Astrocyte (in vitro differentiated cells and primary cell): Measurements from ENCODE around the gene MROH2A. TPM values are rescaled to one million over a fixed set of nuclear protein-coding genes. Genes with fewer than 3 reads are reported as not detected.

ENCODE experiments used
- DNase-seq: peaks from one replicate; pipeline ENCODE4 v3.0.0-alpha.2; 2010; ENCODE audit warnings: low read depth
- FAIRE-seq: peaks from 2 replicates; lab custom pipeline; 2011; peaks lifted over from hg19 to GRCh38; lab: Jason Lieb, UNC
- H2AFZ ChIP-seq: 2 replicates; pipeline ENCODE4 v1.6.0; 2012; ENCODE audit warnings: low read depth, low read length, inconsistent platforms
- H3K27ac ChIP-seq: 2 replicates; pipeline ENCODE4 v1.5.1; 2011; ENCODE audit warnings: low read depth, low read length, inconsistent platforms
- H3K27me3 ChIP-seq: 2 replicates; pipeline ENCODE4 v1.6.0; 2011; ENCODE audit warnings: low read length, inconsistent platforms; ENCODE audit not compliant: insufficient read depth
- H3K36me3 ChIP-seq: 2 replicates; pipeline ENCODE4 v1.5.1; 2011; ENCODE audit warnings: low read length, inconsistent platforms; ENCODE audit not compliant: insufficient read depth
- H3K4me1 ChIP-seq: 2 replicates; pipeline ENCODE4 v1.5.1; 2011; ENCODE audit warnings: low read length, inconsistent platforms; ENCODE audit not compliant: insufficient read depth
- H3K4me2 ChIP-seq: 2 replicates; pipeline ENCODE4 v1.6.0; 2012; ENCODE audit warnings: low read length, inconsistent platforms
- H3K4me3 ChIP-seq: 2 replicates; pipeline ENCODE4 v1.5.1; 2011; ENCODE audit warnings: low read depth, mild to moderate bottlenecking, low read length, inconsistent platforms; ENCODE audit not compliant: insufficient read depth
- H3K79me2 ChIP-seq: 2 replicates; pipeline ENCODE4 v1.6.0; 2012; ENCODE audit warnings: mild to moderate bottlenecking, low read length, inconsistent platforms; ENCODE audit not compliant: insufficient read depth
- H3K9ac ChIP-seq: 2 replicates; pipeline ENCODE4 v1.6.0; 2012; ENCODE audit warnings: mild to moderate bottlenecking, low read length, inconsistent platforms
- H3K9me3 ChIP-seq: 2 replicates; pipeline ENCODE4 v1.5.1; 2012; ENCODE audit warnings: low read depth, mild to moderate bottlenecking, low read length, inconsistent platforms; ENCODE audit not compliant: insufficient read depth
- H4K20me1 ChIP-seq: 2 replicates; pipeline ENCODE4 v1.6.0; 2012; ENCODE audit warnings: low read length, inconsistent platforms; ENCODE audit not compliant: insufficient read depth
- H3K27ac Mint-ChIP-seq: one replicate; pipeline ENCODE4 v1.8.0; 2021; ENCODE audit warnings: mild to moderate bottlenecking, mixed read lengths; ENCODE audit not compliant: unreplicated experiment
- H3K27me3 Mint-ChIP-seq: one replicate; pipeline ENCODE4 v1.8.0; 2021; ENCODE audit warnings: low read depth, mixed read lengths; ENCODE audit not compliant: unreplicated experiment
- H3K36me3 Mint-ChIP-seq: one replicate; pipeline ENCODE4 v1.8.0; 2021; ENCODE audit warnings: low read depth, mixed read lengths; ENCODE audit not compliant: unreplicated experiment
- H3K4me1 Mint-ChIP-seq: one replicate; pipeline ENCODE4 v1.8.0; 2021; ENCODE audit warnings: low read depth, mixed read lengths; ENCODE audit not compliant: unreplicated experiment
- H3K4me3 Mint-ChIP-seq: one replicate; pipeline ENCODE4 v1.8.0; 2021; ENCODE audit warnings: mild to moderate bottlenecking, moderate library complexity, mixed read lengths; ENCODE audit not compliant: unreplicated experiment
- H3K9me3 Mint-ChIP-seq: one replicate; pipeline ENCODE4 v1.8.0; 2021; ENCODE audit warnings: mild to moderate bottlenecking, mixed read lengths; ENCODE audit not compliant: unreplicated experiment
- CTCF ChIP-seq: IDR thresholded peaks from 2 replicates; pipeline ENCODE4 v1.5.1; 2011; ENCODE audit warnings: low read depth, mild to moderate bottlenecking, inconsistent platforms, low read length, moderate library complexity; ENCODE audit not compliant: insufficient read depth
- EZH2 ChIP-seq: IDR thresholded peaks from 2 replicates; pipeline ENCODE4 v1.6.1; 2012; ENCODE audit warnings: mild to moderate bottlenecking, low read length, inconsistent platforms; ENCODE audit not compliant: insufficient read depth
- total RNA-seq: library from RNA; stranded (reverse); gene quantifications from 2 replicates; pipeline ENCODE4 v1.2.1, GENCODE V29; 2021

The MROH2A gene
- total RNA-seq, 1 donor from 2014 or later = not detected

GRCh38 chr2:233882353-233882752, 104.2 kb downstream of the MROH2A start:
- no peaks in the 10 kb centered on the region for H3K36me3 Mint-ChIP-seq
- H3K4me1 Mint-ChIP-seq = no peaks in the 10 kb centered on the region
- peaks cover 15% of the 10 kb centered on the region for H3K9me3 Mint-ChIP-seq

More at GRCh38 chr2:233882353-233882752, 104.2 kb downstream of the MROH2A start:
- no peaks in the 10 kb centered on the region for H3K27me3 ChIP-seq
- no peak overlapping the region for H3K4me2 ChIP-seq
- H4K20me1 ChIP-seq = no peaks in the 10 kb centered on the region
- Mint-ChIP-seq H3K27me3 (peaks cover 6% of the 10 kb centered on the region), H3K4me3 (no peak overlapping the region), H3K27ac (no peak overlapping the region)
- no peak for FAIRE-seq
- no peaks in the 10 kb centered on the region for H3K4me1 ChIP-seq
- no peak for DNase-seq
- H2AFZ ChIP-seq = no peak overlapping the region
- H3K36me3 ChIP-seq = no peaks in the 10 kb centered on the region
- H3K27ac ChIP-seq = no peak overlapping the region
- H3K9ac ChIP-seq = no peak overlapping the region
- no peak overlapping the region for H3K4me3 ChIP-seq
- TF ChIP-seq EZH2 (no peak), CTCF (no peak)
- no peaks in the 10 kb centered on the region for H3K9me3 ChIP-seq
- H3K79me2 ChIP-seq = no peaks in the 10 kb centered on the region

Other genes with a start within 250 kb of the MROH2A start
- gene USP40, start 211.5 kb upstream of the MROH2A start, total RNA-seq = 23.6 and 25.4 TPM in 2 replicates
- not detected in 2 replicates for gene UGT1A8, start 160.7 kb upstream of the MROH2A start, total RNA-seq
- not detected in 2 replicates for gene UGT1A10, start 141.9 kb upstream of the MROH2A start, total RNA-seq
- gene UGT1A9, start 106.4 kb upstream of the MROH2A start, total RNA-seq = not detected in 2 replicates
- not detected in 2 replicates for gene UGT1A7, start 96.4 kb upstream of the MROH2A start, total RNA-seq
- not detected in 2 replicates for gene UGT1A6, start 85.4 kb upstream of the MROH2A start, total RNA-seq
- not detected in 2 replicates for gene UGT1A5, start 65.4 kb upstream of the MROH2A start, total RNA-seq
- gene UGT1A4, start 59.6 kb upstream of the MROH2A start, total RNA-seq = not detected in 2 replicates
- not detected in 2 replicates for gene UGT1A3, start 49.3 kb upstream of the MROH2A start, total RNA-seq
- not detected in 2 replicates for gene UGT1A1, start 18.1 kb upstream of the MROH2A start, total RNA-seq
- 2.7 and 5.9 TPM in 2 replicates for gene HJURP, start 76.2 kb downstream of the MROH2A start, total RNA-seq
- gene TRPM8, start 139.0 kb downstream of the MROH2A start, total RNA-seq = 0.31 and 0.95 TPM in 2 replicates